Measurements from ENCODE around the gene PRDX6. TPM values are rescaled to one million over a fixed set of nuclear protein-coding genes. Genes with fewer than 3 reads are reported as not detected.

Gene PRDX6
- total RNA-seq, 1 experiment from 2014 or later, result 533 TPM

- Mint-ChIP-seq H3K9me3 (no peaks in the 10 kb centered on the region), H3K4me1 (peaks cover 21 to 22% of the 10 kb centered on the region in 2 experiments), H3K36me3 (ENCODE audit: insufficient read depth in 1 of 3, low read depth in 3 of 3) (peaks cover 86 to 98% (median 97%) of the 10 kb centered on the region in 3 experiments), H3K27ac (no peak overlapping the region), H3K27me3 (ENCODE audit: low read depth) (no peaks in the 10 kb centered on the region), H3K4me3 (no peak overlapping the region)
- H2BK20ac ChIP-seq (ENCODE audit: low read depth, low read length, poor library complexity, severe bottlenecking), result no peak overlapping the region
- H3T11ph ChIP-seq (ENCODE audit: low read length), result no peak overlapping the region
- no peak overlapping the region for H3K18ac ChIP-seq (ENCODE audit: insufficient read length, low read depth, low read length)
- no peak overlapping the region for H3K27ac ChIP-seq (ENCODE audit: insufficient read length, low read depth, low read length)
- no peak overlapping the region for H3K14ac ChIP-seq (ENCODE audit: insufficient read depth, low read length)
- no peaks in the 10 kb centered on the region for H3K27me3 ChIP-seq (ENCODE audit: insufficient read depth, low read length)
- no peak overlapping the region for H2BK15ac ChIP-seq (ENCODE audit: low read depth, low read length)
- no peak overlapping the region for H3K4ac ChIP-seq (ENCODE audit: low read depth, low read length)
- H2AFZ ChIP-seq (ENCODE audit: low read length), result no peak overlapping the region
- WGBS (ENCODE audit: extremely low coverage, insufficient read length, low lambda C conversion rate), result no CpG with 5 or more reads among the region's 2 CpGs
- H4K20me1 ChIP-seq (ENCODE audit: control insufficient read depth, insufficient read depth, insufficient read length), result no peaks in the 10 kb centered on the region
- no peak overlapping the region for H4K8ac ChIP-seq (replicated peaks; ENCODE audit: insufficient read length, low read depth, low read length)
- no peak overlapping the region for H3K4me2 ChIP-seq (ENCODE audit: insufficient read depth, insufficient read length, low read length)
- H3K56ac ChIP-seq (ENCODE audit: insufficient read length, low read depth, low read length), result no peak overlapping the region
- H3K79me2 ChIP-seq (ENCODE audit: insufficient read depth, low read length), result peaks cover 6% of the 10 kb centered on the region; the same call in 1 of the 2 replicates
- H3K9me3 ChIP-seq (ENCODE audit: control insufficient read depth, low read depth, low read length), result no peaks in the 10 kb centered on the region
- H4K5ac ChIP-seq (ENCODE audit: insufficient read length, low read depth, low read length), result no peak overlapping the region
- H2BK12ac ChIP-seq (ENCODE audit: insufficient read length, low read depth, low read length), result no peak overlapping the region
- no peak overlapping the region for H2BK5ac ChIP-seq (ENCODE audit: insufficient read length, low read length)
- H3K79me1 ChIP-seq (ENCODE audit: insufficient read depth, low read depth, low read length, poor library complexity, severe bottlenecking), result no peaks in the 10 kb centered on the region
- H3K23ac ChIP-seq (ENCODE audit: insufficient read length, low read depth, low read length), result no peak overlapping the region
- H2BK120ac ChIP-seq (ENCODE audit: low read depth, low read length, poor library complexity, severe bottlenecking), result no peak overlapping the region
- no peak overlapping the region for H3K9ac ChIP-seq (ENCODE audit: extremely low read depth, insufficient read length, low read length)
- no peaks in the 10 kb centered on the region for H3K4me1 ChIP-seq (ENCODE audit: insufficient read depth, low read length)
- H2AK5ac ChIP-seq (ENCODE audit: insufficient read length, low read length), result no peak overlapping the region
- H4K91ac ChIP-seq (ENCODE audit: insufficient read length, low read depth, low read length), result no peak overlapping the region
- DNase-seq, result no peak
- no peaks in the 10 kb centered on the region for H3K23me2 ChIP-seq (ENCODE audit: insufficient read length, low read depth, low read length, poor library complexity, severe bottlenecking)
- TF ChIP-seq CTCF (conservative IDR thresholded peaks at IDR 0.05), result no peak
Observed at GRCh38 chr1:173484276-173484675, 7.1 kb downstream of the PRDX6 start.
